ENCODE results near the gene ZNF12. TPM values are rescaled to one million over a fixed set of nuclear protein-coding genes. Genes with fewer than 3 reads are reported as not detected.

The ZNF12 gene
- polyA plus RNA-seq, 1 donor: 45.4 TPM

- DNase-seq: no peak
Observed at GRCh38 chr7:6648066-6648814, 58.5 kb downstream of the ZNF12 start.

- DNase-seq: no peak
Observed at GRCh38 chr7:6647541-6647940, 59.2 kb downstream of the ZNF12 start.

- DNase-seq: no peak
Observed at GRCh38 chr7:6647080-6647479, 59.7 kb downstream of the ZNF12 start.

GRCh38 chr7:6646465-6646864 is 60.3 kb downstream of the ZNF12 start:
- DNase-seq: peak; percentile 47

- no peak for DNase-seq
Observed at GRCh38 chr7:6644728-6645127, 62.0 kb downstream of the ZNF12 start.

- DNase-seq: no peak
Observed at GRCh38 chr7:6643915-6644625, 62.7 kb downstream of the ZNF12 start.

GRCh38 chr7:6642861-6643640 is 63.7 kb downstream of the ZNF12 start:
- DNase-seq: no peak

- no peak for DNase-seq
Observed at GRCh38 chr7:6642239-6642839, 64.4 kb downstream of the ZNF12 start.

- DNase-seq: no peak
Observed at GRCh38 chr7:6641305-6642035, 65.3 kb downstream of the ZNF12 start.

- no peak for DNase-seq
Observed at GRCh38 chr7:6640246-6640721, 66.5 kb downstream of the ZNF12 start.

GRCh38 chr7:6639627-6640026 is 67.1 kb downstream of the ZNF12 start:
- DNase-seq: no peak

GRCh38 chr7:6639032-6639431 is 67.7 kb downstream of the ZNF12 start:
- DNase-seq: no peak

Other genes starting within 250 kb of the ZNF12 start
- gene KDELR2, start 222.8 kb downstream of the ZNF12 start, polyA plus RNA-seq (ENCODE audit: insufficient read length): 201 TPM
- 0.91 TPM for gene GRID2IP, start 155.5 kb downstream of the ZNF12 start, polyA plus RNA-seq (ENCODE audit: insufficient read length)
- 79.8 TPM for gene ZDHHC4, start 129.5 kb downstream of the ZNF12 start, polyA plus RNA-seq (ENCODE audit: insufficient read length)
- 41.2 TPM for gene INTS15, start 116.9 kb downstream of the ZNF12 start, polyA plus RNA-seq (ENCODE audit: insufficient read length)
- gene ZNF853, start 91.3 kb downstream of the ZNF12 start, polyA plus RNA-seq (ENCODE audit: insufficient read length): 13.8 TPM
- gene ZNF316, start 69.6 kb downstream of the ZNF12 start, polyA plus RNA-seq (ENCODE audit: insufficient read length): 56.2 TPM
- gene RSPH10B2, start 47.2 kb upstream of the ZNF12 start, polyA plus RNA-seq (ENCODE audit: insufficient read length): 1.6 TPM
- 86.6 TPM for gene CCZ1B, start 119.3 kb upstream of the ZNF12 start, polyA plus RNA-seq (ENCODE audit: insufficient read length)